Heart left ventricle (tissue), 13 donors: Measurements from ENCODE around the gene YIPF7.

Experiments used
- POLR2A ChIP-seq, 2 donors: fragments of 450-650 bp; IDR thresholded peaks; one replicate each; pipeline ENCODE4 v1.6.1; 2017; ENCODE audit warnings: antibody characterized with exemption in 2 of 2, mild to moderate bottlenecking in 2 of 2, moderate library complexity in 2 of 2
- TF ChIP-seq, protein P1 (sequence below), 12 donors: fragments of 200-600 bp; sonication (generic) in 4 of 12; IDR thresholded peaks; one replicate each; pipeline versions ENCODE4 v1.5.0 to v1.8.0; 2018 to 2022; ENCODE audit warnings: antibody characterized with exemption in 12 of 12, mild to moderate bottlenecking in 5 of 12
- donor health status: ischemic (EF 13 %, LVEDD 7.1; RV severe dilation, severe dysfunction).
- donor health status: DM: no; HTN: yes; CAD: no.
- donor health status: DM: no; HTN: no; CAD: no.
- donor health status: ischemic (EF 25% LVEDD 6.9; RV normal size, moderate dysfunction).
- donor health status: ischemic (EF 25% LVEDD 5.7; RV mildly dilated, moderate dysfunction).
- donor health status: ischemic (EF 35%, LVEDD 5.7; RV mildly dilated, moderate dysfunction).
- donor health status: nonischemic (EF 11% LVEDD 7.7; RV severe dilation, severe dysfunction).
- donor health status: DM: yes; HTN: yes; CAD: no.
- donor health status: PGD.
- donor health status: ischemic (EF 29% LVEDD 5.4; RV normal size, mild dysfunction).
- donor health status: nonischemic (EF 23%, LVEDD 6.1; RV moderate dilation, normal function).

DNA sequence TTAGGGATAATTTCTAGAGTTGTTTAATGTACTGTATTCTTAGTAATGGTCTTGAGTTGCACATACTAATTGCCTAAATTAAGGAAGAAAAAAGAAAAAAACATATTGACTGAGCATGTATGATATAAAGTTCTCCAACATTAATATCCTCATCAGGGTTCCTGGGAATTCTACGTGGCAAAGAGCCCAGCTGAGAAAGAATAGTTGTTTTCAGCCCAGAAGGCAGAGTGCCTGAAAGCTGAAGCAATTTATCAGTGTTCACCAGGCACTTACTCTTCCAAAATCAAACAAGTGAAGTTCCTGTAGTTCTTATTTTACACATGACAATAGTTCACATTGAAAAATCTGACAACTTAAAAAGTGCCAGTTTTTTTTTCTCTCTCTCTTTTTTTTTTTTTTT is 27.7 kb downstream of the YIPF7 start:
- TF ChIP-seq, protein P1, sequence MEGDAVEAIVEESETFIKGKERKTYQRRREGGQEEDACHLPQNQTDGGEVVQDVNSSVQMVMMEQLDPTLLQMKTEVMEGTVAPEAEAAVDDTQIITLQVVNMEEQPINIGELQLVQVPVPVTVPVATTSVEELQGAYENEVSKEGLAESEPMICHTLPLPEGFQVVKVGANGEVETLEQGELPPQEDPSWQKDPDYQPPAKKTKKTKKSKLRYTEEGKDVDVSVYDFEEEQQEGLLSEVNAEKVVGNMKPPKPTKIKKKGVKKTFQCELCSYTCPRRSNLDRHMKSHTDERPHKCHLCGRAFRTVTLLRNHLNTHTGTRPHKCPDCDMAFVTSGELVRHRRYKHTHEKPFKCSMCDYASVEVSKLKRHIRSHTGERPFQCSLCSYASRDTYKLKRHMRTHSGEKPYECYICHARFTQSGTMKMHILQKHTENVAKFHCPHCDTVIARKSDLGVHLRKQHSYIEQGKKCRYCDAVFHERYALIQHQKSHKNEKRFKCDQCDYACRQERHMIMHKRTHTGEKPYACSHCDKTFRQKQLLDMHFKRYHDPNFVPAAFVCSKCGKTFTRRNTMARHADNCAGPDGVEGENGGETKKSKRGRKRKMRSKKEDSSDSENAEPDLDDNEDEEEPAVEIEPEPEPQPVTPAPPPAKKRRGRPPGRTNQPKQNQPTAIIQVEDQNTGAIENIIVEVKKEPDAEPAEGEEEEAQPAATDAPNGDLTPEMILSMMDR (IDR thresholded peaks at IDR 0.05), result no peak
- TF ChIP-seq POLR2A (IDR thresholded peaks at IDR 0.05), result no peak
